Uterine smooth muscle cell (primary cell): ENCODE data around the gene UBR1. TPM values are rescaled to one million over a fixed set of nuclear protein-coding genes. Genes with fewer than 3 reads are reported as not detected.

Experiments used
- total RNA-seq: library from RNA; depleted of rRNA; stranded (reverse); fragments of >200 nt; gene quantifications from 2 replicates; pipeline ENCODE4 v1.2.3, GENCODE V29; 2014

The UBR1 gene
- 54.2 and 55.2 TPM in 2 replicates for total RNA-seq

DNA sequence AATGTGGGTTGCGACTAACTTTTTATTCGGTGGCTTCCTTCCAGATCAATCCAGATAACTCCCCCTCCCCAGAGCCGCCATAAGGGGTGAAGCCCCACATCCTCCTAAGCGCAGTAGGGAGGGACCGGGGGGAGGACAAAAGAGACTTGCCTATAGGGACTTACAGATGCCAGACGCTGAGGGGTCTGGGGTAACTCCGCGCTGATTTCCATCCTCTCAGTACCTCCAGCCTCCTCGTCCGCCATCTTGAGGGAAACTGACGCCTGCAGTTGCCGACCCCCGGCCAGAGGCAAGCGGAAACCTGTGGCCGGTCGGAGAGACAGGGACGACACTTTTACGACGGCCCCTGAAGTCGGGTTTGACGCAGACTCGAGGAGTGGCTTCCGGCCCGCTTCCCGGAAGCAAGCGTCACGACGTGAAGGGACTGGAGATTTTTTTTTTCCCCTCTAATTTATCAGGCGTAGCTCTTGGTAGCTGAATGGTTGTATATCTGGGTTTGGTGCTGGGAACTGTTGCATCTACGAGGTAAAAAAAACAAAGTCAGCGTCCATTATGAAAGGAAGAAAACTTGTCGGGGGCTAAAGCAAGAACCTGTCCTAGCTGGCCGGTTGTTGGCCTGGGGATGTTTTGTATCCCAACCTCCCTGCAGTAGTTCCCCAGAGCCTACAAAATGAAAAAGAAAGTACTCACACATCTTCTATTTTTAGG, at the start of gene UBR1:
Gene UBR1 (minus strand): TSS at position 261 of the 708 bp plus-strand sequence. CDS start 16 bp downstream, at position 245.

DNA sequence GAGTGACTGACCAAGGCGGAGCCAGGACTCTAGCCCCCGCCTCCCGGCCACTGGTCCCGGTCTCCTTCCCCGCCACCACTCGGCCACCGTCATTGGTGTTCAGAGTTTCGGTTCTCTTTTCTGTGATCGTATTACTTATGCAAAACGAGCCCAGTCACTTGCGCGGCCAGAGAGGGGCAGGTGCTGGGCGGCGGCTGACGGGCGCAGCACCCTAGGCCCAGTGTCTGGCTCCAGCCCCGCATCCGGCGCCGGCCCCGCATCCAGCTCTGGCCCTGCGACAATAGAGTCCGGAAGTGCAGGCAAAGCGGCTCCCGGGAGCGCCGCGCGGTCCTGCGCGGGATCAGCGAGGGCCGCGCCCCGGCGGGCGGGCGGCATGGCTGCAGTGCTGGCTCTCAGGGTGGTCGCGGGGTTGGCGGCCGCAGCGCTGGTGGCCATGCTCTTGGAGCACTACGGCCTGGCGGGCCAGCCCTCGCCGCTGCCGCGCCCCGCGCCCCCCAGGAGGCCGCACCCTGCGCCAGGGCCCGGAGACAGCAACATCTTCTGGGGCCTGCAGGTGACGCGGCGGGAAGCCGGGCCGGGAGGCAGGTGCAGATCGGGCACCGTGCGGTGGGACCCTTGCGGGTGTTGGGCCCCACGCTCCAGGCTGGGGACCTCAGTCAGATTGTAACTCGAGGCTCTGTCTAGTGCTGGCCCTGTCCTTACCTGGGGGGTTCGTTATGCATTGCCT, 27.8 kb upstream of the UBR1 start, which contains the start of gene TMEM62:
Gene TMEM62 (plus strand): TSS at position 157 of the 727 bp plus-strand sequence. CDS start 217 bp downstream, at position 374.

DNA sequence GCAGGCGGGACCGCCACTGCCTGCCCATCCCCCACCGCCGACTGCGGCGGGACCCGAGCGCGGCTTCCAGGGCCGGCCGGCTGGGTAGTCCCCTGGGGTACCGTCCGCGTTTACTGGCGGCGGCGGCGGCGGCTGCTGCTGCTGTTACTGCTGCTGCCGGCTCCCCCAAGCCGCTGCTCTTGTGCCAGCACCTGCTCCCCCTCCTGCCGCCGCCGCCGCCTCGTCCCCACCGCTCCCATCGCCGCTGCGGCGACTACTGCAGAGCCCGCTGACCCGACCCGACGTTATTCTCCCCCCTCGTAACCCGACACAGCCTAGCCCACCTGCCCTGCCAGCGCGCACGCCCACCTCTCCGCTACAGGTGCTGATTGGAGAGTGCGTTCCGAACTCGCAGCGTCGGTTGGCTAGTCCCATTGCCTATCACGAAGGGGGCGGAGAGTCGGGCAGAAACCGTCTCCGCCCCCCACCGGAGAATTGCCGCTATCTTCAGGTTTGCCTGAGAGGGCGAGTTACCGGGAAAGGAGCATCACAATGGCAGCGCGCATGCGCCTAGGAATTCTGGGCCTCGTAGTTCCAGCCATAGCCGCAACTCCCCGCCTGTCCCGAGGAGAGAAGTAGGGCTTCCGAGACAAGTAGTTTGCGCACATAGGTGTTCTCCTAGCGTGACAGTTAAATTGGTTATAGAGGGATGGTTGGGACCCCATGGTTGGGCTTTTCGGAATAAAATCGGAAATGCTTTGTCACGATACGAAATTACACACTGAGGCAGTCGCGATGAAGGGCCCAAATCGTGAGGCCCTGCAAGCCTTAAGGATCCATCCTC, 185.1 kb downstream of the UBR1 start, which contains the start of gene TTBK2:
Gene TTBK2 (minus strand): TSS at position 260 of the 823 bp plus-strand sequence. CDS start 42,161 bp downstream, outside the sequence.

Other genes starting within 250 kb of the UBR1 start
- gene TTBK2, start 185.3 kb downstream of the UBR1 start, total RNA-seq = 7.4 and 13.5 TPM in 2 replicates
- 17.2 and 26.3 TPM in 2 replicates for gene TMEM62, start 27.5 kb upstream of the UBR1 start, total RNA-seq
- gene CCNDBP1, start 79.4 kb upstream of the UBR1 start, total RNA-seq = 70.9 and 71.5 TPM in 2 replicates
- not detected in 2 replicates for gene EPB42, start 115.0 kb upstream of the UBR1 start, total RNA-seq
- not detected in 2 replicates for gene TGM5, start 160.9 kb upstream of the UBR1 start, total RNA-seq
- gene TGM7, start 196.2 kb upstream of the UBR1 start, total RNA-seq = not detected in 2 replicates
- 11.2 and 13.2 TPM in 2 replicates for gene LCMT2, start 224.5 kb upstream of the UBR1 start, total RNA-seq